BJ (cell line): Measurements from ENCODE around the gene SAMD11. TPM values are rescaled to one million over a fixed set of nuclear protein-coding genes. Genes with fewer than 3 reads are reported as not detected.

Experiments used
- CTCF ChIA-PET: fragments of 350-600 bp; formaldehyde crosslinking; extraction: SDS; loops from one replicate; lab custom pipeline; 2021; ENCODE audit warnings: antibody characterized with exemption, inconsistent platforms; lab: Yijun Ruan, JAX
- POLR2A ChIA-PET: fragments of 300-600 bp; sonication (Branson Sonifier 250); formaldehyde crosslinking; extraction: SDS; loops from one replicate; lab custom pipeline; 2021; ENCODE audit warnings: antibody characterized with exemption; lab: Charles Lee
- DNase-seq: peaks from one replicate; pipeline ENCODE4 v3.0.0-alpha.2; 2011; ENCODE audit warnings: low read depth
- H3K27me3 ChIP-seq: 2 replicates; pipeline ENCODE4 v1.6.0; 2011; ENCODE audit warnings: low read length; ENCODE audit not compliant: control insufficient read depth, insufficient read depth
- H3K36me3 ChIP-seq: 2 replicates; pipeline ENCODE4 v1.5.1; 2011; ENCODE audit warnings: low read length; ENCODE audit not compliant: control insufficient read depth, insufficient read depth
- H3K4me3 ChIP-seq: 2 replicates; pipeline ENCODE4 v1.5.1; 2011; ENCODE audit warnings: low read depth, mild to moderate bottlenecking, control low read depth, low read length
- polyA plus RNA-seq: library from polyadenylated mRNA; depleted of rRNA; stranded (reverse); fragments of >200 nt; gene quantifications from 2 replicates; pipeline ENCODE4 v1.2.3, GENCODE V29; 2011
- TF ChIP-seq, protein P1 (sequence below): IDR thresholded peaks from 2 replicates; pipeline ENCODE4 v1.5.1; 2011; ENCODE audit warnings: low read depth, mild to moderate bottlenecking, control low read depth, inconsistent platforms, low read length, moderate library complexity; ENCODE audit not compliant: insufficient read depth

The SAMD11 gene
- polyA plus RNA-seq, 1 experiment = 10.0 TPM

DNA sequence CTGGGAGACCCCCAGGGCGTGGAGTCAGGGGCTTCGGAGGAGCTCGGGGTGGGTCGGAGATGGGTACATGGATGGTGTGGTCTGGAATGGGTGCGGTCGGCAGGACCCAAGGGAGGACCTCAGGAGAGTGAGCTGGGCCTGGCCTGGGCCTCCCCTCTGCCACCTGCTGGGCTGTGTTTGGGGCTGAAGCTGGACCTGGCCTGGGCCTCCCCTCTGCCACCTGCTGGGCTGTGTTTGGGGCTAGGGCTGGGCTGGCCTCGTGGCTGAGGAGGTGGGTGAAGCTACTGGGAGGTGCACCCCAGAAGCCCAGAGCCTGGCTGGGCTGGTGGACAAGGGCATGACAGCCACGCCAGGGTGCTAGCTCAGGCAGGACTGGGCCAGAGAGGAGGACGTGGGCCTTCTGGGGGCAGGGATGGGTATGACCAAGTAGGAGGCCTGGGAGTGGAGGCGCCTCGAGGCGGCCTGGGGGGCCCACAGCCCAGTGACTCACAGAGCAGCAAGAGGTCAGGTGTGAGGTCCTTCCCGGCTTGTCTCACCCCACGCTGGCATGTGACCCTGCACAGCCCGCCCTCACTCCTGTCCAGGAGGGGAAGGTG lies 14.5 kb downstream of the SAMD11 start:
- TF ChIP-seq, protein P1, sequence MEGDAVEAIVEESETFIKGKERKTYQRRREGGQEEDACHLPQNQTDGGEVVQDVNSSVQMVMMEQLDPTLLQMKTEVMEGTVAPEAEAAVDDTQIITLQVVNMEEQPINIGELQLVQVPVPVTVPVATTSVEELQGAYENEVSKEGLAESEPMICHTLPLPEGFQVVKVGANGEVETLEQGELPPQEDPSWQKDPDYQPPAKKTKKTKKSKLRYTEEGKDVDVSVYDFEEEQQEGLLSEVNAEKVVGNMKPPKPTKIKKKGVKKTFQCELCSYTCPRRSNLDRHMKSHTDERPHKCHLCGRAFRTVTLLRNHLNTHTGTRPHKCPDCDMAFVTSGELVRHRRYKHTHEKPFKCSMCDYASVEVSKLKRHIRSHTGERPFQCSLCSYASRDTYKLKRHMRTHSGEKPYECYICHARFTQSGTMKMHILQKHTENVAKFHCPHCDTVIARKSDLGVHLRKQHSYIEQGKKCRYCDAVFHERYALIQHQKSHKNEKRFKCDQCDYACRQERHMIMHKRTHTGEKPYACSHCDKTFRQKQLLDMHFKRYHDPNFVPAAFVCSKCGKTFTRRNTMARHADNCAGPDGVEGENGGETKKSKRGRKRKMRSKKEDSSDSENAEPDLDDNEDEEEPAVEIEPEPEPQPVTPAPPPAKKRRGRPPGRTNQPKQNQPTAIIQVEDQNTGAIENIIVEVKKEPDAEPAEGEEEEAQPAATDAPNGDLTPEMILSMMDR = peak; percentile 70
- no peak overlapping the region for H3K4me3 ChIP-seq
- H3K36me3 ChIP-seq = no peaks in the 10 kb centered on the region; the same call in 1 of the 2 replicates
- ChIA-PET POLR2A (no interaction called here), CTCF (interaction anchor here (0.8 to 2.9 kb wide), 10 partner anchors 8 to 64 kb away, joined by 3 to 28 read pairs (median 4); partner anchors contain the start of gene NOC2L)
- DNase-seq = no peak
- H3K27me3 ChIP-seq = no peaks in the 10 kb centered on the region

- no peak for DNase-seq
- Histone ChIP-seq H3K4me3 (no peak overlapping the region), H3K36me3 (no peaks in the 10 kb centered on the region; the same call in 1 of the 2 replicates), H3K27me3 (no peaks in the 10 kb centered on the region)
- TF ChIP-seq, protein P1 = no peak
- POLR2A ChIA-PET = no interaction called here
- CTCF ChIA-PET = interaction anchor here (0.8 to 2.9 kb wide), 11 partner anchors 9 to 64 kb away, joined by 3 to 28 read pairs (median 4); partner anchors contain the start of gene NOC2L
Observed at GRCh38 chr1:938711-939489, 15.2 kb downstream of the SAMD11 start.

GRCh38 chr1:939511-940106 lies 15.9 kb downstream of the SAMD11 start:
- H3K4me3 ChIP-seq = no peak overlapping the region
- ChIA-PET POLR2A (no interaction called here), CTCF (interaction anchor here (1.4 to 2.2 kb wide), 6 partner anchors 8 to 44 kb away, joined by 3 to 9 read pairs (median 6); partner anchors contain the start of gene NOC2L)
- H3K27me3 ChIP-seq = no peaks in the 10 kb centered on the region
- TF ChIP-seq, protein P1 = no peak
- DNase-seq = no peak
- H3K36me3 ChIP-seq = no peaks in the 10 kb centered on the region; the same call in 1 of the 2 replicates

DNA sequence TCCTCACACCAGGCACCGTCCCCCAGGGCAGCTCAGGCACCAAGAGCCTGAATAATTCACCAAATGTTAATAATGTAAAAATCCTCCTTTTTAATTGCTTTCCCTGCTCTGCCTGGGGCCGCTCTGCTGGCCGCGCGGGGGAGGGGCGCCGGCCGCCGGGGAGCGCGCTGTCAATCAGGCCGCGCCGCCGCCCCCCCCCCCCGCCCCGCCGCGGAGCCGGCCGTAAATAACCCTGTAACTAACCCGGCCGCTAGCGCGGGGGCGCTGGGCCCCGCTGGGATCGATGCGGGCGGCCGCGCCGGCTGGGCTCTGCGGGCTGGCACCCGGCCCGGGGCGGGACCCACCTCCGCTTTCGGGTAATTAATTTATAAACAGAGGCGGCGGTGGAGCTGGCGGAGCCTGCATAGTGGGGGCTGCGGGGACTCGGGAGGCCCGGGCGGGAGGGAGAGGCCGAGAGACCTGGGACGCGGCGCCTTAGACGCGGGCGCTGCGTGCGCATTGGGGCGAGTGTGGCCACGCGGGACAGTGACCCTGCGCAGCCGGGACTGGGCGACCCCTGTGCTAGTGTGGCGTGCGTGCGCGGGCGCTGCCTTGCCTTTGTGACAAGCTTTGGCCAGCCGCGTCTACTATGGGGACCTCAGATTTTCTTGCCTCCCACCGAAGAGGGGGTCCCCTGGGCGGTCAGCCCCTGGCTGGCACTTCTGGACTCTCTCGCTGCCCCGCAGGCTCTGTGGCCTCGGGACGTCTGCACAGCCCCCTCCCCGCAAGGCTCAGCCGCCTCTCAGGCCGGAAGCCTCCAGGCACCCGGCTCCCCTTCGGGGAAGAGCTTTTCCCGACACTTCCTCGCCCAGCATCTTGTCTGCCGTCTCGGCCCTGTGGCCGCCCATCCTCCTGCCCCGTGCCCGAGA lies 16.6 kb downstream of the SAMD11 start:
- H3K27me3 ChIP-seq = no peaks in the 10 kb centered on the region
- POLR2A ChIA-PET = no interaction called here
- CTCF ChIA-PET = interaction anchor here (1.0 to 2.0 kb wide), 7 partner anchors 9 to 123 kb away, joined by 3 to 9 read pairs (median 6); no protein-coding TSS in a partner anchor
- H3K36me3 ChIP-seq = peaks cover 2% of the 10 kb centered on the region; the same call in 1 of the 2 replicates
- TF ChIP-seq, protein P1 = no peak
- H3K4me3 ChIP-seq = no peak overlapping the region
- DNase-seq = no peak
